Measurements from ENCODE around the gene DNAJB12. TPM values are rescaled to one million over a fixed set of nuclear protein-coding genes. Genes with fewer than 3 reads are reported as not detected.

The DNAJB12 gene
- total and polyA plus RNA-seq, 2 donors from 2014 or later = 32.0 to 37.7 TPM

DNA sequence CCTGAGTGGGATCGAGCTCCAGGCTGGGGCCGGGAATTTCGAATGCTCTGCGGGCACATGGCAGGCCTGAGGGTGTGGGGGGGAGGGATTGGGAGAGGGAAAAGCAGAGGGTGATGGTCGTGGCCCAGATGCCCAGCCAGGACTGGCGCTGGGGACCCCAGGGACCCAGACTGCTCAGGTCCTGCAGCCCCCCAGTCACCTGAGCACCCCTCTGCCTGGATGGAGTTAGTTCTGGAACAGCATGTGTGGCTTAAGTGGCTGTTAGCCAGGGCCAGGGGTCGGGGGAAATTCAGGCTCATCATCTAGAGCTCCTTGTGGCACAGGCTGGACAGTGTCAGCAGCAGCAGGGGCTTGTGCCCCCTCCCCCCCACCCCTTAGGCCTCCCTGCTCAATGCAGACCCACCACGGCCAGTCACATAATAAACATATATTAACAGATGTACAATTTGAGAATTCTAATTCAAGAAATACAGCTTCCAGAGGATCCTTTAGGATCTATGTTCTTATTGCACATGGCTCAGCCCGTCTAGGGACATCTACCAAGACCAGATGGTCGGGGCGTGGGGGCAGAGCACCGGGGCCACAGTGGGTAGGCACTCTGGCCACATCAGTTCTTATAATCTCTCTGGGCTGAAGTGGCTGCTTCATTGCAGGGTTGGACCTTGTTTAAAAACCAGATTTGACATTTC, 22.2 kb downstream of the DNAJB12 start:
- FAIRE-seq (no peak), DNase-seq (peak in 1 of 5 donors; percentile 58)
- H3K9ac ChIP-seq (ENCODE audit: low read length in 3 of 3) = no peak overlapping the region
- H3K4me3 ChIP-seq (ENCODE audit: low read length in 3 of 3) = no peak overlapping the region
- intact Hi-C loops (cut with DNase I) = loop anchor here (10.0 kb wide), 3 partner anchors 58 to 208 kb away; partner anchors contain the start of gene DDIT4
- peaks cover 0 to 3% (median 1%) of the 10 kb centered on the region in 3 donors for H3K36me3 ChIP-seq (ENCODE audit: control insufficient read depth in 2 of 3, insufficient read depth in 3 of 3, low read length in 3 of 3)
- TF ChIP-seq, protein P1, sequence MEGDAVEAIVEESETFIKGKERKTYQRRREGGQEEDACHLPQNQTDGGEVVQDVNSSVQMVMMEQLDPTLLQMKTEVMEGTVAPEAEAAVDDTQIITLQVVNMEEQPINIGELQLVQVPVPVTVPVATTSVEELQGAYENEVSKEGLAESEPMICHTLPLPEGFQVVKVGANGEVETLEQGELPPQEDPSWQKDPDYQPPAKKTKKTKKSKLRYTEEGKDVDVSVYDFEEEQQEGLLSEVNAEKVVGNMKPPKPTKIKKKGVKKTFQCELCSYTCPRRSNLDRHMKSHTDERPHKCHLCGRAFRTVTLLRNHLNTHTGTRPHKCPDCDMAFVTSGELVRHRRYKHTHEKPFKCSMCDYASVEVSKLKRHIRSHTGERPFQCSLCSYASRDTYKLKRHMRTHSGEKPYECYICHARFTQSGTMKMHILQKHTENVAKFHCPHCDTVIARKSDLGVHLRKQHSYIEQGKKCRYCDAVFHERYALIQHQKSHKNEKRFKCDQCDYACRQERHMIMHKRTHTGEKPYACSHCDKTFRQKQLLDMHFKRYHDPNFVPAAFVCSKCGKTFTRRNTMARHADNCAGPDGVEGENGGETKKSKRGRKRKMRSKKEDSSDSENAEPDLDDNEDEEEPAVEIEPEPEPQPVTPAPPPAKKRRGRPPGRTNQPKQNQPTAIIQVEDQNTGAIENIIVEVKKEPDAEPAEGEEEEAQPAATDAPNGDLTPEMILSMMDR (IDR thresholded peaks at IDR 0.05; ENCODE audit: borderline replicate concordance, extremely low read depth, insufficient read depth) = no peak
- H3K27me3 ChIP-seq (ENCODE audit: control insufficient read depth, insufficient read depth, low read length) = no peaks in the 10 kb centered on the region
- H3K9me3 ChIP-seq (ENCODE audit: control insufficient read depth in 2 of 3, insufficient read depth in 1 of 3, low read length in 3 of 3) = no peaks in the 10 kb centered on the region
- H3K27ac ChIP-seq (ENCODE audit: low read depth in 2 of 2, low read length in 2 of 2) = peak overlapping the region; percentile 87 to 91
- peaks cover 6 to 74% (median 61%) of the 10 kb centered on the region in 3 donors for H3K4me1 ChIP-seq (ENCODE audit: control insufficient read depth in 2 of 3, insufficient read depth in 2 of 3, low read depth in 1 of 3, low read length in 3 of 3)

- no peaks in the 10 kb centered on the region for H3K27me3 ChIP-seq (ENCODE audit: control insufficient read depth, insufficient read depth, low read length)
- peak overlapping the region in 2 of 3 donors; percentile 35 to 49 for H3K9ac ChIP-seq (ENCODE audit: low read length in 3 of 3)
- TF ChIP-seq, protein P1 (IDR thresholded peaks at IDR 0.05; ENCODE audit: borderline replicate concordance, extremely low read depth, insufficient read depth) = peak; percentile 30
- H3K4me1 ChIP-seq (ENCODE audit: control insufficient read depth in 2 of 3, insufficient read depth in 2 of 3, low read depth in 1 of 3, low read length in 3 of 3) = peaks cover 6 to 71% (median 59%) of the 10 kb centered on the region in 3 donors
- H3K27ac ChIP-seq (ENCODE audit: low read depth in 2 of 2, low read length in 2 of 2) = peak overlapping the region; percentile 87 to 89
- no peaks in the 10 kb centered on the region for H3K9me3 ChIP-seq (ENCODE audit: control insufficient read depth in 2 of 3, insufficient read depth in 1 of 3, low read length in 3 of 3)
- peak overlapping the region in 1 of 3 donors; percentile 13 for H3K4me3 ChIP-seq (ENCODE audit: low read length in 3 of 3)
- intact Hi-C loops (cut with DNase I) = loop anchor here (10.0 kb wide), 3 partner anchors 57 to 207 kb away; partner anchors contain the start of gene DDIT4
- FAIRE-seq (no peak), DNase-seq (peak; percentile 95 to 98 (median 97))
- no peaks in the 10 kb centered on the region for H3K36me3 ChIP-seq (ENCODE audit: control insufficient read depth in 2 of 3, insufficient read depth in 3 of 3, low read length in 3 of 3)
Observed at GRCh38 chr10:72331575-72332422, 22.9 kb downstream of the DNAJB12 start.

- intact Hi-C loops (cut with DNase I) = loop anchor here (10.0 kb wide), 3 partner anchors 55 to 205 kb away; partner anchors contain the start of gene DDIT4
- Histone ChIP-seq H3K27ac (ENCODE audit: low read depth in 2 of 2, low read length in 2 of 2) (peak overlapping the region in 1 of 2 donors; percentile 57), H3K27me3 (ENCODE audit: control insufficient read depth, insufficient read depth, low read length) (no peaks in the 10 kb centered on the region), H3K9ac (ENCODE audit: low read length in 3 of 3) (peak overlapping the region in 1 of 3 donors; percentile 40), H3K36me3 (ENCODE audit: control insufficient read depth in 2 of 3, insufficient read depth in 3 of 3, low read length in 3 of 3) (no peaks in the 10 kb centered on the region), H3K4me1 (ENCODE audit: control insufficient read depth in 2 of 3, insufficient read depth in 2 of 3, low read depth in 1 of 3, low read length in 3 of 3) (peaks cover 6 to 55% (median 42%) of the 10 kb centered on the region in 3 donors), H3K4me3 (ENCODE audit: low read length in 3 of 3) (no peak overlapping the region), H3K9me3 (ENCODE audit: control insufficient read depth in 2 of 3, insufficient read depth in 1 of 3, low read length in 3 of 3) (no peaks in the 10 kb centered on the region)
- DNase-seq (no peak), FAIRE-seq (no peak)
- TF ChIP-seq, protein P1 (IDR thresholded peaks at IDR 0.05; ENCODE audit: borderline replicate concordance, extremely low read depth, insufficient read depth) = no peak
Observed at GRCh38 chr10:72330069-72330426, 24.7 kb downstream of the DNAJB12 start.

Data from kidney (tissue), 14 donors.